ENCODE results near the gene SLN.

SLN gene

GRCh38 chr11:107665018-107665417 lies 46.8 kb downstream of the SLN start:
- H3K4me3 ChIP-seq (ENCODE audit: low read depth, low read length), result no peak overlapping the region
- no peak for TF ChIP-seq CTCF (conservative IDR thresholded peaks at IDR 0.05; ENCODE audit: low read depth, low read length)

GRCh38 chr11:107661656-107662055 lies 50.2 kb downstream of the SLN start:
- H3K4me3 ChIP-seq (ENCODE audit: low read depth, low read length), result no peak overlapping the region
- DNase-seq (ENCODE audit: low read depth), result no peak
- TF ChIP-seq CTCF (conservative IDR thresholded peaks at IDR 0.05; ENCODE audit: low read depth, low read length), result no peak

More at GRCh38 chr11:107665018-107665417, 46.8 kb downstream of the SLN start:
- no peak for DNase-seq (ENCODE audit: low read depth)

- no peak overlapping the region for H3K4me3 ChIP-seq (ENCODE audit: low read depth, low read length)
- TF ChIP-seq CTCF (conservative IDR thresholded peaks at IDR 0.05; ENCODE audit: low read depth, low read length), result no peak
- DNase-seq (ENCODE audit: low read depth), result no peak
Measured at GRCh38 chr11:107660066-107660465, 51.8 kb downstream of the SLN start.

GRCh38 chr11:107659310-107659709 lies 52.5 kb downstream of the SLN start:
- no peak for DNase-seq (ENCODE audit: low read depth)
- no peak overlapping the region for H3K4me3 ChIP-seq (ENCODE audit: low read depth, low read length)

More at GRCh38 chr11:107659310-107659709, 52.5 kb downstream of the SLN start:
- no peak for TF ChIP-seq CTCF (conservative IDR thresholded peaks at IDR 0.05; ENCODE audit: low read depth, low read length)

Measured in choroid plexus epithelial cell (primary cell).